HL-60/S4 treated with phorbol 12-myristate 13-acetate at 8.2 ng/mL for 4 days and 3 days (cell line): Measurements from ENCODE around the gene SLC25A33.
"Not testable (repeated sequence)": the region's sequence is repeated elsewhere in the genome, so short reads cannot be mapped to it uniquely, and the experiment has no call there.

ENCODE experiments used
- in situ Hi-C: fragments of 300-500 bp; cut with MboI; formaldehyde crosslinking; loops from 2 replicates; pipeline ENCODE4 v1.15.0; 2022; ENCODE audit warnings: low sequenced_read_pairs

The SLC25A33 gene

DNA sequence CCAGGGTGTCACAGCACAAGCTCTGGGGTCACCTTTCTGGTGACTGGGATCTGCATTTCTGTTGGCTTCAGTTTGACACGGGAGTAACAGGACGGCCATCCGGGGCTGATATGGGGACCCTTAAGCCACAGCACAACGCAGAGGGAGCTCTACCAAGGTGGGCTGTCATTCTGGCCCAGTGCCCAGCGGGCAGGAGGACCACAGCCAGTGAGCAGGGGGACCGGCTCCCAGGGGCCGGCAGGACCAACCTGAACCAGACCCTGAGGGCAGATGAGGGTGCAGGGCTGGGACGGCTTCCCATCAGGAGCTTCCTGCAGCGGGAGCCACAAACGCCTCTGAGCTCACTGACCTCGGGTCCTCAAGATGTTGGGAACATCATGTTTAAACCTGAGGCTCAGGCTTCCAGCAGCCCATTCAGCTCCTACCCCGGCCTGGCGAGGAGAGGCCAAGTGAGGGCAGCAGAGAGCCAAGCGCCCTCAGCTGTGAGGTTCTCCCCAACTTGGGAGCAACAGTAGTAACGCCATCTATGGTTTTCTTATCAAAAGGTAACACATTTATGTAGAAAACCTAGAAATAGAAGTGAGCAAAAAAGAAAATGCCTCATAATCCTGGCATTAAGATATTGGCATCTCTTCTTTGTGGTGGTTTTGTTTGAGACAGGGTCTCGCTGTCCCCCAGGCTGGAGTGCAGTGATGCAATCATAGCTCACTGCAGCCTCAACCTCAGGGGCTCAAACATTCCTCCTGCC, 76.2 kb downstream of the SLC25A33 start:
- in situ Hi-C loops, result loop anchor here (25.0 kb wide), 1 partner anchor 247 kb away; no protein-coding TSS in a partner anchor

- in situ Hi-C loops, result loop anchor here (25.0 kb wide), 1 partner anchor 243 kb away; no protein-coding TSS in a partner anchor
Measured at GRCh38 chr1:9618909-9619679, 79.8 kb downstream of the SLC25A33 start.

DNA sequence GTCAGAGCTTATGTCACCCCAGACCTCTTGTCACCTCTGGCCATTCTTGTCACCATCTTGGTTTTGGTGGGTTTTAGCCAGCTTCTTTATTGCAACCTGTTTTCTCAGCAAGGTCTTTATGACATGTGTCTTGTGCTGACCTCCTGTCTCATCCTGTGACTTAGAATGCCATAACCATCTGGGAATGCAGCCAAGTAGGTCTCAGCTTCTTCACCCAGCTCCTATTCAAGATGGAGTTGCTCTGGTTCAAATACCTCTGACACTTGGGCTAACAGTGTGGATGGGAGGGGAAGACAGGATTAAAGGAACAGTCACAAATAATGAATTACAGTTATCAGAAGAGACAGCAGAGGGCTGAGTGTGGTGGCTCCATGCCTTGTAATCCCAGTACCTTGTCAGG, 81.8 kb downstream of the SLC25A33 start:
- in situ Hi-C loops, result loop anchor here (25.0 kb wide), 1 partner anchor 241 kb away; no protein-coding TSS in a partner anchor

DNA sequence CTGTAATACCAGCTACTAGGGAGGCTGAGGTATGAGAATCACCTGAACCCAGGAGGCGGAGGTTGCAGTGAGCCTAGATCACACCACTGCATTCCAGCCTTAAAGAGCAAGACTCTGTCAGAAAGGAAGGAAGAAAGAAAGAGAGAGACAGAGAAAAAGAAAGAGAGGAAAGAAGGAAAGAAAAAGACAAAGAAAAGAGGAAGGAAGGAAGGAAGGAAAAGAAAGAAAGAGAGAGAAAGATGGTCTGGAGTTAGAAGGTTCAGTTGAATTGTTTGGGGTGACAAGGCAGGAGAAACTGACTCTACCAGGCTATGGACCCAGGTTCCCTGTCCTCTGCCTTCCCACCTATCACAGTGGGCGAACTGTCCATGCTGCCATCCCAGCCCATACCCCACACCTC, 84.8 kb downstream of the SLC25A33 start:
- in situ Hi-C loops, result loop anchor here (25.0 kb wide), 1 partner anchor 238 kb away; no protein-coding TSS in a partner anchor

- in situ Hi-C loops, result not testable (repeated sequence)
Measured at GRCh38 chr1:9625030-9625429, 85.8 kb downstream of the SLC25A33 start.

GRCh38 chr1:9626201-9626608, 86.9 kb downstream of the SLC25A33 start:
- in situ Hi-C loops, result no loop called here

GRCh38 chr1:9628541-9629444, 89.5 kb downstream of the SLC25A33 start:
- in situ Hi-C loops, result no loop called here

- in situ Hi-C loops, result no loop called here
Measured at GRCh38 chr1:9629445-9630201, 90.4 kb downstream of the SLC25A33 start.

- in situ Hi-C loops, result no loop called here
Measured at GRCh38 chr1:9630331-9631111, 91.3 kb downstream of the SLC25A33 start.

- in situ Hi-C loops, result no loop called here
Measured at GRCh38 chr1:9631613-9632012, 92.3 kb downstream of the SLC25A33 start.

- in situ Hi-C loops, result no loop called here
Measured at GRCh38 chr1:9633493-9633892, 94.2 kb downstream of the SLC25A33 start.

GRCh38 chr1:9634582-9634981, 95.3 kb downstream of the SLC25A33 start:
- in situ Hi-C loops, result no loop called here
